PC-9 (cell line): Measurements from ENCODE around the gene C2CD4C. TPM values are rescaled to one million over a fixed set of nuclear protein-coding genes. Genes with fewer than 3 reads are reported as not detected.

Experiments
- BruUV-seq: library from RNA; stranded (reverse); fragments of 400-500 nt; replicated peaks from 2 replicates; lab custom pipeline; 2021; lab: Mats Ljungman, UMichigan
- CTCF ChIA-PET: fragments of 300-600 bp; sonication (Branson Sonifier 250); formaldehyde crosslinking; loops from one replicate; lab custom pipeline; 2022; ENCODE audit warnings: antibody characterized with exemption; lab: Charles Lee
- POLR2A ChIA-PET: fragments of 300-600 bp; sonication (Branson Sonifier 250); formaldehyde crosslinking; loops from one replicate; lab custom pipeline; 2022; ENCODE audit warnings: antibody characterized with exemption; ENCODE audit not compliant: unreplicated experiment; lab: Charles Lee
- DNase-seq, 2 experiments: peaks; one replicate each; pipeline versions ENCODE4 v3.0.0 to v3.0.0-alpha.2; 2015 to 2022; ENCODE audit warnings: mixed read lengths in 1 of 2
- H2AFZ ChIP-seq: fragments of 200-600 bp; sonication (generic); 2 replicates; pipeline ENCODE4 v1.8.1; 2017; ENCODE audit warnings: antibody characterized with exemption
- H3F3A ChIP-seq: fragments of 200-600 bp; sonication (generic); 2 replicates; pipeline ENCODE4 v1.8.1; 2017; ENCODE audit warnings: antibody characterized with exemption, mild to moderate bottlenecking, low read depth; ENCODE audit not compliant: insufficient read depth
- H3K27ac ChIP-seq: fragments of 200-600 bp; sonication (generic); 2 replicates; pipeline ENCODE4 v1.6.1; 2016; ENCODE audit warnings: mixed run types
- H3K27me3 ChIP-seq: fragments of 200-600 bp; sonication (generic); 2 replicates; pipeline ENCODE4 v1.6.1; 2016; ENCODE audit warnings: low read depth, mixed run types; ENCODE audit not compliant: insufficient read depth
- H3K36me3 ChIP-seq: fragments of 200-600 bp; sonication (generic); 2 replicates; pipeline ENCODE4 v1.6.1; 2016; ENCODE audit warnings: low read depth, mixed run types
- H3K4me1 ChIP-seq: fragments of 200-600 bp; sonication (generic); replicated peaks from 2 replicates; pipeline ENCODE4 v1.6.1; 2016; ENCODE audit warnings: mixed run types; ENCODE audit not compliant: insufficient read depth
- H3K4me2 ChIP-seq: fragments of 200-600 bp; sonication (generic); 2 replicates; pipeline ENCODE4 v1.6.1; 2017; ENCODE audit warnings: mixed run types
- H3K4me3 ChIP-seq: fragments of 200-600 bp; sonication (generic); 2 replicates; pipeline ENCODE4 v1.6.1; 2016; ENCODE audit warnings: mixed run types
- H3K79me2 ChIP-seq: fragments of 200-600 bp; sonication (generic); 2 replicates; pipeline ENCODE4 v1.6.1; 2017; ENCODE audit warnings: low read depth, mixed run types
- H3K9me2 ChIP-seq: fragments of 200-600 bp; sonication (generic); 2 replicates; pipeline ENCODE4 v1.8.1; 2017; ENCODE audit warnings: mild to moderate bottlenecking; ENCODE audit not compliant: insufficient read depth
- H3K9me3 ChIP-seq: fragments of 200-600 bp; sonication (generic); 2 replicates; pipeline ENCODE4 v1.8.1; 2016; ENCODE audit warnings: low read depth; ENCODE audit not compliant: insufficient read depth
- H4K20me1 ChIP-seq: fragments of 200-600 bp; sonication (generic); 2 replicates; pipeline ENCODE4 v1.8.1; 2017; ENCODE audit not compliant: insufficient read depth
- CTCF ChIP-seq: fragments of 200-600 bp; sonication (generic); conservative IDR thresholded peaks from 2 replicates; pipeline ENCODE4 v1.6.1; 2017; ENCODE audit warnings: mixed run types, antibody characterized with exemption, mild to moderate bottlenecking, moderate library complexity
- EZH2 ChIP-seq: fragments of 200-600 bp; sonication (generic); IDR thresholded peaks from 2 replicates; pipeline ENCODE4 v1.8.0; 2017; ENCODE audit warnings: antibody characterized with exemption, low read depth
- intact Hi-C: fragments of 100-400 bp; cut with micrococcal nuclease; formaldehyde crosslinking; loops from one replicate; pipeline ENCODE4 v1.10.0; 2022; ENCODE audit not compliant: unreplicated experiment
- total RNA-seq: library from RNA; stranded (reverse); gene quantifications from 2 replicates; pipeline ENCODE4 v1.2.3, GENCODE V29; 2021

C2CD4C gene
- total RNA-seq, 1 experiment from 2014 or later, result 1.2 TPM

- no peaks in the 10 kb centered on the region; the same call in 1 of the 2 replicates for H3F3A ChIP-seq
- ChIA-PET CTCF (no interaction called here), POLR2A (no interaction called here)
- no peaks in the 10 kb centered on the region for H3K9me2 ChIP-seq
- intact Hi-C loops, result no loop called here
- no peaks in the 10 kb centered on the region for H4K20me1 ChIP-seq
- no TSS peak for BruUV-seq
- DNase-seq, result no peak
- no peaks in the 10 kb centered on the region for H3K4me1 ChIP-seq
- H3K36me3 ChIP-seq, result no peaks in the 10 kb centered on the region
- H3K4me2 ChIP-seq, result no peak overlapping the region
- no peak overlapping the region for H3K27ac ChIP-seq
- no peak overlapping the region for H2AFZ ChIP-seq
- TF ChIP-seq CTCF, result no peak
- no peak for TF ChIP-seq EZH2
- no peaks in the 10 kb centered on the region for H3K79me2 ChIP-seq
- no peaks in the 10 kb centered on the region for H3K9me3 ChIP-seq
- H3K4me3 ChIP-seq, result no peak overlapping the region
- H3K27me3 ChIP-seq, result peaks cover 19% of the 10 kb centered on the region
Observed at GRCh38 chr19:401866-402511, 7.0 kb downstream of the C2CD4C start.

GRCh38 chr19:400976-401865 lies 7.7 kb downstream of the C2CD4C start:
- H3K27me3 ChIP-seq, result peaks cover 22% of the 10 kb centered on the region
- H3F3A ChIP-seq, result no peaks in the 10 kb centered on the region; the same call in 1 of the 2 replicates
- no peaks in the 10 kb centered on the region for H4K20me1 ChIP-seq
- no peaks in the 10 kb centered on the region for H3K9me3 ChIP-seq
- TF ChIP-seq EZH2 (no peak), CTCF (no peak)
- CTCF ChIA-PET, result no interaction called here
- H2AFZ ChIP-seq, result no peak overlapping the region
- BruUV-seq, result no TSS peak
- H3K9me2 ChIP-seq, result no peaks in the 10 kb centered on the region
- POLR2A ChIA-PET, result no interaction called here
- no peaks in the 10 kb centered on the region for H3K36me3 ChIP-seq
- intact Hi-C loops, result no loop called here
- H3K4me1 ChIP-seq, result no peaks in the 10 kb centered on the region
- H3K4me3 ChIP-seq, result no peak overlapping the region
- H3K4me2 ChIP-seq, result no peak overlapping the region
- DNase-seq, result no peak
- H3K79me2 ChIP-seq, result no peaks in the 10 kb centered on the region
- no peak overlapping the region for H3K27ac ChIP-seq

GRCh38 chr19:399370-399769 lies 9.6 kb downstream of the C2CD4C start:
- no peaks in the 10 kb centered on the region for H3K9me2 ChIP-seq
- H3K27ac ChIP-seq, result no peak overlapping the region
- H3K4me2 ChIP-seq, result no peak overlapping the region
- no peaks in the 10 kb centered on the region for H3K79me2 ChIP-seq
- CTCF ChIA-PET, result no interaction called here
- no peaks in the 10 kb centered on the region for H3K4me1 ChIP-seq
- no peaks in the 10 kb centered on the region for H3K36me3 ChIP-seq
- no peaks in the 10 kb centered on the region for H4K20me1 ChIP-seq
- POLR2A ChIA-PET, result no interaction called here
- no peaks in the 10 kb centered on the region for H3K9me3 ChIP-seq
- no peak for TF ChIP-seq EZH2
- no peak for TF ChIP-seq CTCF
- no peak overlapping the region for H3K4me3 ChIP-seq
- no peak overlapping the region for H2AFZ ChIP-seq
- intact Hi-C loops, result no loop called here
- H3K27me3 ChIP-seq, result peaks cover 22% of the 10 kb centered on the region
- BruUV-seq, result no TSS peak
- H3F3A ChIP-seq, result no peaks in the 10 kb centered on the region; the same call in 1 of the 2 replicates
- no peak for DNase-seq
